Ovary (tissue), 3 donors: ENCODE measurements around the gene IMMP2L.

Source experiments
- CTCF ChIP-seq, 3 donors: fragments of 450-650 bp in 2 of 3; fragments of 200-600 bp in 1 of 3; IDR thresholded peaks; one replicate each; pipeline versions ENCODE4 v1.5.1 to v1.8.0; 2016 to 2022; ENCODE audit warnings: antibody characterized with exemption in 3 of 3, mild to moderate bottlenecking in 1 of 3
- EP300 ChIP-seq: sonication (generic); formaldehyde crosslinking; IDR thresholded peaks from one replicate; pipeline ENCODE4 v1.6.1; 2017; ENCODE audit warnings: antibody characterized with exemption
- POLR2A ChIP-seq: fragments of 450-650 bp; IDR thresholded peaks from one replicate; pipeline ENCODE4 v1.6.1; 2017; ENCODE audit warnings: antibody characterized with exemption, mild to moderate bottlenecking, moderate library complexity
- donor health status: DM: no; HTN: no; CAD: no.

GRCh38 chr7:111436608-111437007, 125.7 kb downstream of the IMMP2L start:
- TF ChIP-seq CTCF (IDR thresholded peaks at IDR 0.05) (no peak), POLR2A (no peak), EP300 (no peak)
